ENCODE measurements around the gene NCBP3.

NCBP3 gene

GRCh38 chr17:3810019-3810418 is 36.0 kb downstream of the NCBP3 start:
- H3K27ac ChIP-seq = no peak overlapping the region
- no peak for TF ChIP-seq ZFX (IDR thresholded peaks at IDR 0.05; ENCODE audit: borderline replicate concordance)

- TF ChIP-seq CTCF (IDR thresholded peaks at IDR 0.05) = no peak
- no peak for TF ChIP-seq ZFX (IDR thresholded peaks at IDR 0.05; ENCODE audit: borderline replicate concordance)
- H3K27ac ChIP-seq = no peak overlapping the region
These were observed 36.9 kb downstream of the NCBP3 start for GRCh38 chr17:3809135-3809534.

GRCh38 chr17:3808701-3809100 is 37.3 kb downstream of the NCBP3 start:
- no peak for TF ChIP-seq ZFX (IDR thresholded peaks at IDR 0.05; ENCODE audit: borderline replicate concordance)
- TF ChIP-seq CTCF (IDR thresholded peaks at IDR 0.05) = no peak
- no peak overlapping the region for H3K27ac ChIP-seq

- TF ChIP-seq CTCF (IDR thresholded peaks at IDR 0.05) = no peak
- TF ChIP-seq ZFX (IDR thresholded peaks at IDR 0.05; ENCODE audit: borderline replicate concordance) = no peak
- no peak overlapping the region for H3K27ac ChIP-seq
These were observed 40.5 kb downstream of the NCBP3 start for GRCh38 chr17:3805581-3805980.

- no peak for TF ChIP-seq ZFX (IDR thresholded peaks at IDR 0.05; ENCODE audit: borderline replicate concordance)
- no peak for TF ChIP-seq CTCF (IDR thresholded peaks at IDR 0.05)
- H3K27ac ChIP-seq = no peak overlapping the region
These were observed 41.5 kb downstream of the NCBP3 start for GRCh38 chr17:3804503-3804931.

GRCh38 chr17:3803308-3803640 is 42.8 kb downstream of the NCBP3 start:
- no peak overlapping the region for H3K27ac ChIP-seq
- TF ChIP-seq CTCF (IDR thresholded peaks at IDR 0.05) = no peak
- TF ChIP-seq ZFX (IDR thresholded peaks at IDR 0.05; ENCODE audit: borderline replicate concordance) = no peak

GRCh38 chr17:3802461-3803307 is 43.4 kb downstream of the NCBP3 start:
- TF ChIP-seq CTCF (IDR thresholded peaks at IDR 0.05) (no peak), ZFX (IDR thresholded peaks at IDR 0.05; ENCODE audit: borderline replicate concordance) (no peak)
- no peak overlapping the region for H3K27ac ChIP-seq

GRCh38 chr17:3801792-3802191 is 44.3 kb downstream of the NCBP3 start:
- TF ChIP-seq ZFX (IDR thresholded peaks at IDR 0.05; ENCODE audit: borderline replicate concordance) (no peak), CTCF (IDR thresholded peaks at IDR 0.05) (no peak)
- no peak overlapping the region for H3K27ac ChIP-seq

Data from 22Rv1 (cell line).